ENCODE data around the gene HSPH1. TPM values are rescaled to one million over a fixed set of nuclear protein-coding genes. Genes with fewer than 3 reads are reported as not detected.

HSPH1 gene
- total RNA-seq, 2 experiments from 2014 or later: 226 to 238 TPM

GRCh38 chr13:31114641-31115040, 47.1 kb downstream of the HSPH1 start:
- Histone ChIP-seq H3K4me1 (ENCODE audit: insufficient read depth, low read length) (no peaks in the 10 kb centered on the region), H3K36me3 (ENCODE audit: insufficient read depth, low read length) (no peaks in the 10 kb centered on the region), H3K27ac (ENCODE audit: low read depth in 1 of 2, low read length in 2 of 2) (no peak overlapping the region), H3K27me3 (ENCODE audit: control insufficient read depth in 1 of 2, insufficient read depth in 2 of 2, low read length in 2 of 2) (peaks cover 0 to 9% of the 10 kb centered on the region in 2 experiments), H3K9me3 (ENCODE audit: control insufficient read depth in 1 of 2, insufficient read depth in 1 of 2, low read length in 2 of 2) (no peaks in the 10 kb centered on the region), H3K4me3 (ENCODE audit: low read length) (no peak overlapping the region)
- Mint-ChIP-seq H3K4me1 (ENCODE audit: low read depth) (no peaks in the 10 kb centered on the region), H3K27ac (no peak overlapping the region), H3K27me3 (peaks cover 12% of the 10 kb centered on the region), H3K36me3 (ENCODE audit: low read depth) (no peaks in the 10 kb centered on the region), H3K4me3 (no peak overlapping the region), H3K9me3 (no peaks in the 10 kb centered on the region)
- ChIA-PET POLR2A (no interaction called here), CTCF (no interaction called here)
- DNase-seq (no peak), ATAC-seq (ENCODE audit: poor library complexity) (no peak)
- intact Hi-C loops (cut with DNase I, micrococcal nuclease): no loop called here
- TF ChIP-seq CTCF (IDR thresholded peaks at IDR 0.05): no peak

- no peaks in the 10 kb centered on the region for H3K36me3 Mint-ChIP-seq (ENCODE audit: low read depth)
- H3K4me3 Mint-ChIP-seq: no peak overlapping the region
- no peaks in the 10 kb centered on the region for H3K9me3 ChIP-seq (ENCODE audit: control insufficient read depth in 1 of 2, insufficient read depth in 1 of 2, low read length in 2 of 2)
- no peak overlapping the region for H3K27ac Mint-ChIP-seq
- no peaks in the 10 kb centered on the region for H3K36me3 ChIP-seq (ENCODE audit: insufficient read depth, low read length)
- no peaks in the 10 kb centered on the region for H3K9me3 Mint-ChIP-seq
- DNase-seq: no peak
- CTCF ChIA-PET: no interaction called here
- ATAC-seq (ENCODE audit: poor library complexity): no peak
- H3K27me3 ChIP-seq (ENCODE audit: control insufficient read depth in 1 of 2, insufficient read depth in 2 of 2, low read length in 2 of 2): peaks cover 0 to 4% of the 10 kb centered on the region in 2 experiments
- no peaks in the 10 kb centered on the region for H3K4me1 Mint-ChIP-seq (ENCODE audit: low read depth)
- no peaks in the 10 kb centered on the region for H3K27me3 Mint-ChIP-seq
- no peak for TF ChIP-seq CTCF (IDR thresholded peaks at IDR 0.05)
- H3K4me1 ChIP-seq (ENCODE audit: insufficient read depth, low read length): no peaks in the 10 kb centered on the region
- no peak overlapping the region for H3K27ac ChIP-seq (ENCODE audit: low read depth in 1 of 2, low read length in 2 of 2)
- H3K4me3 ChIP-seq (ENCODE audit: low read length): no peak overlapping the region
- intact Hi-C loops (cut with DNase I, micrococcal nuclease): no loop called here
- POLR2A ChIA-PET: no interaction called here
Observed at GRCh38 chr13:31111136-31111535, 50.6 kb downstream of the HSPH1 start.

- intact Hi-C loops (cut with DNase I, micrococcal nuclease): no loop called here
- no peaks in the 10 kb centered on the region for H3K36me3 Mint-ChIP-seq (ENCODE audit: low read depth)
- ChIA-PET CTCF (no interaction called here), POLR2A (no interaction called here)
- Histone ChIP-seq H3K27me3 (ENCODE audit: control insufficient read depth in 1 of 2, insufficient read depth in 2 of 2, low read length in 2 of 2) (peaks cover 0 to 4% of the 10 kb centered on the region in 2 experiments), H3K27ac (ENCODE audit: low read depth in 1 of 2, low read length in 2 of 2) (no peak overlapping the region), H3K4me1 (ENCODE audit: insufficient read depth, low read length) (no peaks in the 10 kb centered on the region), H3K4me3 (ENCODE audit: low read length) (no peak overlapping the region), H3K36me3 (ENCODE audit: insufficient read depth, low read length) (no peaks in the 10 kb centered on the region), H3K9me3 (ENCODE audit: control insufficient read depth in 1 of 2, insufficient read depth in 1 of 2, low read length in 2 of 2) (no peaks in the 10 kb centered on the region)
- DNase-seq: no peak
- no peaks in the 10 kb centered on the region for H3K9me3 Mint-ChIP-seq
- no peak overlapping the region for H3K27ac Mint-ChIP-seq
- H3K27me3 Mint-ChIP-seq: no peaks in the 10 kb centered on the region
- H3K4me1 Mint-ChIP-seq (ENCODE audit: low read depth): no peaks in the 10 kb centered on the region
- no peak for ATAC-seq (ENCODE audit: poor library complexity)
- no peak overlapping the region for H3K4me3 Mint-ChIP-seq
- TF ChIP-seq CTCF (IDR thresholded peaks at IDR 0.05): no peak
Observed at GRCh38 chr13:31110617-31111016, 51.1 kb downstream of the HSPH1 start.

All from CD4-positive, alpha-beta T cell (primary cell).